K562 (cell line): Measurements from ENCODE around the gene KASH5. TPM values are rescaled to one million over a fixed set of nuclear protein-coding genes. Genes with fewer than 3 reads are reported as not detected.

ENCODE experiments used
- ATF7 ChIP-seq: fragments of 450-650 bp; IDR thresholded peaks from 2 replicates; pipeline ENCODE4 v1.7.1; 2014; ENCODE audit warnings: mild to moderate bottlenecking, moderate library complexity
- DEAF1 ChIP-seq: fragments of 450-650 bp; formaldehyde crosslinking; IDR thresholded peaks from 2 replicates; pipeline ENCODE4 v1.4.0; 2020; ENCODE audit warnings: mild to moderate bottlenecking, moderate library complexity
- DIDO1 ChIP-seq: fragments of 450-650 bp; IDR thresholded peaks from 2 replicates; pipeline ENCODE4 v1.6.1; 2016; ENCODE audit warnings: low read depth, missing biosample characterization, missing genetic modification characterization
- E2F5 ChIP-seq: sonication (generic); formaldehyde crosslinking; IDR thresholded peaks from 2 replicates; pipeline ENCODE4 v1.8.0; 2022; ENCODE audit warnings: mild to moderate bottlenecking, missing genetic modification reagents
- ETV1 ChIP-seq: fragments of 450-650 bp; conservative IDR thresholded peaks from 2 replicates; pipeline ENCODE4 v1.6.1; 2016; ENCODE audit warnings: missing genetic modification characterization, control low read depth, low read depth, missing compliant biosample characterization
- EWSR1 ChIP-seq: fragments of 450-650 bp; IDR thresholded peaks from 2 replicates; pipeline ENCODE4 v1.6.1; 2018; ENCODE audit warnings: borderline replicate concordance, mild to moderate bottlenecking, low read depth, moderate library complexity; ENCODE audit not compliant: partially characterized antibody
- GTF2F1 ChIP-seq: IDR thresholded peaks from 2 replicates; pipeline ENCODE4 v1.6.1; 2011; ENCODE audit warnings: low read depth, low read length, improper control_type of control experiment
- MAFF ChIP-seq: IDR thresholded peaks from 2 replicates; pipeline ENCODE4 v1.6.1; 2012; ENCODE audit warnings: low read length, improper control_type of control experiment
- MAZ ChIP-seq, 2 experiments: fragments of 450-650 bp in 1 of 2; sonication (generic) in 1 of 2; formaldehyde crosslinking; IDR thresholded peaks in 1 of 2; conservative IDR thresholded peaks in 1 of 2; 2 replicates each; pipeline versions ENCODE4 v1.4.0 to v1.5.0; 2020; ENCODE audit warnings: mild to moderate bottlenecking in 1 of 2, missing genetic modification reagents in 1 of 2
- MBD1 ChIP-seq: fragments of 250-450 bp; sonication (Bioruptor Pico); IDR thresholded peaks from 2 replicates; pipeline ENCODE4 v1.8.0; 2022; ENCODE audit warnings: inconsistent platforms
- OTX1 ChIP-seq: fragments of 450-650 bp; formaldehyde crosslinking; IDR thresholded peaks from 2 replicates; pipeline ENCODE4 v1.4.0; 2022; ENCODE audit warnings: mild to moderate bottlenecking
- PHF20 ChIP-seq: fragments of 450-650 bp; IDR thresholded peaks from 2 replicates; pipeline ENCODE4 v1.6.1; 2018; ENCODE audit not compliant: partially characterized antibody
- PRDM10 ChIP-seq: fragments of 450-650 bp; IDR thresholded peaks from 2 replicates; pipeline ENCODE4 v1.6.1; 2018; ENCODE audit not compliant: partially characterized antibody
- SAFB2 ChIP-seq: fragments of 200-400 bp; formaldehyde crosslinking; IDR thresholded peaks from 2 replicates; pipeline ENCODE4 v1.6.1; 2018; ENCODE audit warnings: borderline replicate concordance, low read length, low read depth, moderate library complexity; ENCODE audit not compliant: severe bottlenecking
- SMARCC2 ChIP-seq: fragments of 450-650 bp; IDR thresholded peaks from 2 replicates; pipeline ENCODE4 v1.6.1; 2017; ENCODE audit warnings: antibody characterized with exemption, moderate library complexity, mild to moderate bottlenecking, low read depth
- TRIM28 ChIP-seq: fragments of 450-650 bp; IDR thresholded peaks from 2 replicates; pipeline ENCODE4 v1.6.1; 2017
- USF2 ChIP-seq: sonication (generic); formaldehyde crosslinking; IDR thresholded peaks from 2 replicates; pipeline ENCODE4 v1.5.0; 2020; ENCODE audit warnings: missing genetic modification reagents
- ZNF655 ChIP-seq: fragments of 250-450 bp; sonication (Bioruptor Pico); IDR thresholded peaks from 2 replicates; pipeline ENCODE4 v1.5.0; 2021
- polyA plus RNA-seq, 8 experiments: library from polyadenylated mRNA; depleted of rRNA in 4 of 8; stranded (reverse) in 5 of 8; unstranded in 3 of 8; fragments of >200 nt; fragmentation: Nextera tagmentation in 2 of 8; fragmentation: Illumina TruSeq in 1 of 8; extraction: Ambion mirVana in 2 of 8; extraction: Trizol in 1 of 8; gene quantifications; 2 replicates each; pipeline versions ENCODE4 v1.2.1 to v1.2.3, GENCODE V29; 2011 to 2014; ENCODE audit warnings: inconsistent platforms in 1 of 8, missing spikeins in 1 of 8
- total RNA-seq, 7 experiments: library from RNA; depleted of rRNA in 6 of 7; stranded (reverse); fragments of >200 nt in 6 of 7; fragmentation: Illumina TruSeq in 2 of 7; extraction: Trizol in 2 of 7; gene quantifications; 2 replicates each; pipeline versions ENCODE4 v1.2.1 to v1.2.3, GENCODE V29; 2011 to 2021; ENCODE audit warnings: low replicate concordance in 1 of 7

KASH5 gene
- total and polyA plus RNA-seq, 9 of the 15 experiments (the other 6 are each of a cell fraction or from before 2014, with no cell fraction given) = 0.07 to 0.84 (median 0.34) TPM; not detected in 1

- TF ChIP-seq MAZ (CRISPR knock-in tag; conservative IDR thresholded peaks at IDR 0.05 in 1 of 2, IDR thresholded peaks at IDR 0.05 in 1 of 2) (peak in 1 of 2 experiments; percentile 48; a peak in 1 of 4 replicates), SAFB2 (no peak), MAFF (no peak), TRIM28 (no peak), PRDM10 (no peak), PHF20 (no peak), MBD1 (CRISPR knock-in tag) (peak; percentile 89; the same call in 1 of the 2 replicates), DIDO1 (tag) (no peak), GTF2F1 (no peak), E2F5 (CRISPR knock-in tag) (no peak), ATF7 (no peak), USF2 (CRISPR knock-in tag) (no peak), ETV1 (tag) (no peak), SMARCC2 (no peak), OTX1 (no peak), DEAF1 (CRISPR knock-in tag) (no peak), ZNF655 (CRISPR knock-in tag) (no peak), EWSR1 (no peak)
Observed at GRCh38 chr19:49338691-49339300, 49.3 kb upstream of the KASH5 start (continued).
